DOHH2 (cell line): Measurements from ENCODE around the gene EHD2.

Experiments
- H3F3A ChIP-seq: fragments of 200-600 bp; sonication (generic), shearing (Covaris generic); 2 replicates; pipeline ENCODE4 v1.6.0; 2016; ENCODE audit warnings: antibody characterized with exemption, mild to moderate bottlenecking; ENCODE audit not compliant: control insufficient read depth, insufficient read depth
- H3K27ac ChIP-seq: fragments of 200-600 bp; sonication (generic); 2 replicates; pipeline ENCODE4 v1.5.1; 2014; ENCODE audit warnings: low read depth, mild to moderate bottlenecking, low read length, moderate library complexity
- H3K27me3 ChIP-seq: fragments of 200-600 bp; sonication (generic); 2 replicates; pipeline ENCODE4 v1.6.1; 2014; ENCODE audit warnings: mild to moderate bottlenecking, low read length, mixed read lengths; ENCODE audit not compliant: control insufficient read depth
- H3K36me3 ChIP-seq: fragments of 200-600 bp; sonication (generic); 2 replicates; pipeline ENCODE4 v1.6.1; 2014; ENCODE audit warnings: mild to moderate bottlenecking, low read length, moderate library complexity, mixed read lengths; ENCODE audit not compliant: control insufficient read depth
- H3K4me1 ChIP-seq: fragments of 200-600 bp; sonication (generic); 2 replicates; pipeline ENCODE4 v1.6.1; 2014; ENCODE audit warnings: mild to moderate bottlenecking, low read length, mixed read lengths; ENCODE audit not compliant: control insufficient read depth
- H3K4me2 ChIP-seq: fragments of 200-600 bp; sonication (generic); 2 replicates; pipeline ENCODE4 v1.6.0; 2014; ENCODE audit warnings: mild to moderate bottlenecking, low read length, moderate library complexity
- H3K4me3 ChIP-seq: fragments of 200-600 bp; sonication (generic); 2 replicates; pipeline ENCODE4 v1.5.1; 2014; ENCODE audit warnings: mild to moderate bottlenecking, low read length, mixed read lengths
- H3K79me2 ChIP-seq: fragments of 200-600 bp; sonication (generic); 2 replicates; pipeline ENCODE4 v1.6.1; 2014; ENCODE audit warnings: mild to moderate bottlenecking, low read length, mixed read lengths; ENCODE audit not compliant: control insufficient read depth
- H3K9me2 ChIP-seq: fragments of 200-600 bp; sonication (generic); replicated peaks from 2 replicates; pipeline ENCODE4 v1.6.1; 2014; ENCODE audit warnings: mild to moderate bottlenecking, low read length, mixed read lengths; ENCODE audit not compliant: control insufficient read depth
- H3K9me3 ChIP-seq: fragments of 200-600 bp; sonication (generic); 2 replicates; pipeline ENCODE4 v1.6.1; 2014; ENCODE audit warnings: antibody characterized with exemption, low read length, mixed read lengths; ENCODE audit not compliant: control insufficient read depth, insufficient read depth
- H4K20me1 ChIP-seq: fragments of 200-600 bp; sonication (generic); 2 replicates; pipeline ENCODE4 v1.6.0; 2014; ENCODE audit warnings: low read depth, mild to moderate bottlenecking, antibody characterized with exemption, low read length, moderate library complexity; ENCODE audit not compliant: control insufficient read depth, insufficient read depth
- CTCF ChIP-seq: fragments of 200-600 bp; sonication (generic); IDR thresholded peaks from one replicate; pipeline ENCODE4 v1.5.1; 2014; ENCODE audit warnings: antibody characterized with exemption, mild to moderate bottlenecking, low read depth, low read length; ENCODE audit not compliant: poor library complexity, severe bottlenecking
- EZH2phosphoT487 ChIP-seq: fragments of 200-600 bp; sonication (generic); IDR thresholded peaks from 2 replicates; pipeline ENCODE4 v1.6.1; 2017; ENCODE audit warnings: borderline replicate concordance, mild to moderate bottlenecking, antibody characterized with exemption, low read length, moderate library complexity, mixed read lengths

Gene EHD2

GRCh38 chr19:47686679-47687450 lies 26.4 kb upstream of the EHD2 start:
- H3F3A ChIP-seq: peaks cover 7% of the 10 kb centered on the region
- H4K20me1 ChIP-seq: no peaks in the 10 kb centered on the region
- no peaks in the 10 kb centered on the region for H3K27me3 ChIP-seq
- H3K4me2 ChIP-seq: no peak overlapping the region
- H3K9me3 ChIP-seq: no peaks in the 10 kb centered on the region
- no peaks in the 10 kb centered on the region for H3K4me1 ChIP-seq
- H3K9me2 ChIP-seq: no peaks in the 10 kb centered on the region
- H3K4me3 ChIP-seq: no peak overlapping the region
- H3K36me3 ChIP-seq: peaks cover 6% of the 10 kb centered on the region; the same call in 1 of the 2 replicates
- TF ChIP-seq EZH2phosphoT487 (no peak), CTCF (no peak)
- H3K27ac ChIP-seq: no peak overlapping the region
- no peaks in the 10 kb centered on the region for H3K79me2 ChIP-seq

GRCh38 chr19:47687906-47688305 lies 25.3 kb upstream of the EHD2 start:
- Histone ChIP-seq H3K9me3 (no peaks in the 10 kb centered on the region), H3K9me2 (no peaks in the 10 kb centered on the region), H3K79me2 (no peaks in the 10 kb centered on the region), H3K4me3 (no peak overlapping the region), H3F3A (peaks cover 7% of the 10 kb centered on the region), H3K4me1 (no peaks in the 10 kb centered on the region), H3K36me3 (peaks cover 6% of the 10 kb centered on the region; the same call in 1 of the 2 replicates), H3K27me3 (no peaks in the 10 kb centered on the region), H4K20me1 (no peaks in the 10 kb centered on the region), H3K27ac (no peak overlapping the region), H3K4me2 (no peak overlapping the region)
- TF ChIP-seq EZH2phosphoT487 (no peak), CTCF (no peak)

GRCh38 chr19:47691090-47691489 lies 22.1 kb upstream of the EHD2 start:
- no peak overlapping the region for H3K4me3 ChIP-seq
- no peak overlapping the region for H3K4me2 ChIP-seq
- H3K9me2 ChIP-seq: no peaks in the 10 kb centered on the region
- H3K4me1 ChIP-seq: no peaks in the 10 kb centered on the region
- H3K27ac ChIP-seq: no peak overlapping the region
- no peaks in the 10 kb centered on the region for H3K27me3 ChIP-seq
- no peaks in the 10 kb centered on the region for H4K20me1 ChIP-seq
- 0 out of 2 replicates have a peak, but pooled peaks cover 3% of the 10 kb centered on the region for H3K36me3 ChIP-seq
- TF ChIP-seq EZH2phosphoT487: no peak
- no peak for TF ChIP-seq CTCF
- no peaks in the 10 kb centered on the region for H3K79me2 ChIP-seq
- no peaks in the 10 kb centered on the region for H3K9me3 ChIP-seq
- peaks cover 7% of the 10 kb centered on the region for H3F3A ChIP-seq
